Peyer's patch (tissue), 4 donors: ENCODE measurements around the gene UBE2G2. TPM values are rescaled to one million over a fixed set of nuclear protein-coding genes. Genes with fewer than 3 reads are reported as not detected.

Experiments
- DNase-seq, 3 donors: peaks; one replicate each; pipeline ENCODE4 v3.0.0-alpha.2; 2017 to 2019
- H3K27ac ChIP-seq, 4 donors: fragments of 200-600 bp; sonication (generic); one replicate each; pipeline ENCODE4 v1.5.1; 2016 to 2019
- H3K27me3 ChIP-seq, 2 donors: fragments of 200-600 bp; sonication (generic); one replicate each; pipeline ENCODE4 v1.5.1; 2019
- H3K36me3 ChIP-seq, 3 donors: fragments of 200-600 bp; sonication (generic); one replicate each; pipeline ENCODE4 v1.5.1; 2016 to 2019
- H3K4me1 ChIP-seq, 4 donors: fragments of 200-600 bp; sonication (generic); one replicate each; pipeline ENCODE4 v1.5.1; 2016 to 2019
- H3K4me3 ChIP-seq, 4 donors: fragments of 200-600 bp; sonication (generic); 1 replicate in 3 of 4; 2 replicates in 1 of 4; pipeline ENCODE4 v1.5.1; 2016 to 2019; ENCODE audit warnings: mild to moderate bottlenecking in 1 of 4
- H3K9me3 ChIP-seq, 4 donors: fragments of 200-600 bp; sonication (generic); one replicate each; pipeline ENCODE4 v1.5.1; 2016 to 2019; ENCODE audit warnings: mild to moderate bottlenecking in 1 of 4
- CTCF ChIP-seq, 6 experiments: fragments of 450-650 bp in 4 of 6; fragments of 200-600 bp in 2 of 6; sonication (generic) in 1 of 6; IDR thresholded peaks; one replicate each; pipeline ENCODE4 v1.5.1; 2017 to 2019; ENCODE audit warnings: antibody characterized with exemption in 6 of 6, mild to moderate bottlenecking in 3 of 6, moderate library complexity in 1 of 6
- POLR2A ChIP-seq, 2 donors: fragments of 450-650 bp; IDR thresholded peaks; one replicate each; pipeline ENCODE4 v1.5.1; 2017; ENCODE audit warnings: antibody characterized with exemption in 2 of 2, mild to moderate bottlenecking in 2 of 2, moderate library complexity in 2 of 2
- total RNA-seq, 4 donors: library from RNA; depleted of rRNA; stranded (reverse); fragments of >200 nt; gene quantifications; one replicate each; pipeline ENCODE4 v1.1.0, GENCODE V29; 2016

The UBE2G2 gene
- total RNA-seq, 4 donors from 2014 or later = 68.8 to 116 (median 95.1) TPM

DNA sequence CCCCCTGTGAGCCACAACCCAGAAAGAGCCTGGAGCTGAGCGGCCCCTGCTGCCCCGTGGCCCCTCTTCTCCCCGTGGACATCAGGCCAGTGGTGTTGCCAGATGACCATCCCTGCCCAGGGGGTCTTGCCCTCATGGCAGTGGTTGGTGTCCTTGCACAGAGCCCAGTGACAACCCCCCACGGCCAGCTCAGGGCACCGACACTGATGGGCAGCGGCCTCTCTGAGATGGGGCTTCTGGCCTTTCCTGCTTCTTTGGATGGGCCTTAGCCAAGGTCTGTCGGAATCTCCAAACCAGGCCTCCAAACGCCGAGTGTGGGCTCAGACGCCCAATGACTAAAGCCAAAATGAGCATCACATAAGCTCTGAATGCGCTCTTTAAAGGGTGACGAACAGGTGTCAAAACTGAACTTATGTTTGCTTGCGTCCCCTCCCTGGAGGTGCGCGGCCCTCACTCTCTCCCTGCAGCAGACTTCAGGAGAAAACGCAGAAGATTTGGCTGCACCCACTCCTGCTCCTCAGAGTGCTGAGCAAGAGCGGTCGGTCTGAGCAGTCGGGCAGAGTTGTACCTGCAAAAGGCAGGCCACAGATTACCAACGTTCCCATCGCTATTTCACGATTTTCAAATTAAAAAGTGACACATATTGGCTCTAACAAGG is 41.9 kb downstream of the UBE2G2 start:
- no peak for TF ChIP-seq CTCF (IDR thresholded peaks at IDR 0.05)
- no peak for TF ChIP-seq POLR2A (IDR thresholded peaks at IDR 0.05)
- DNase-seq = no peak

DNA sequence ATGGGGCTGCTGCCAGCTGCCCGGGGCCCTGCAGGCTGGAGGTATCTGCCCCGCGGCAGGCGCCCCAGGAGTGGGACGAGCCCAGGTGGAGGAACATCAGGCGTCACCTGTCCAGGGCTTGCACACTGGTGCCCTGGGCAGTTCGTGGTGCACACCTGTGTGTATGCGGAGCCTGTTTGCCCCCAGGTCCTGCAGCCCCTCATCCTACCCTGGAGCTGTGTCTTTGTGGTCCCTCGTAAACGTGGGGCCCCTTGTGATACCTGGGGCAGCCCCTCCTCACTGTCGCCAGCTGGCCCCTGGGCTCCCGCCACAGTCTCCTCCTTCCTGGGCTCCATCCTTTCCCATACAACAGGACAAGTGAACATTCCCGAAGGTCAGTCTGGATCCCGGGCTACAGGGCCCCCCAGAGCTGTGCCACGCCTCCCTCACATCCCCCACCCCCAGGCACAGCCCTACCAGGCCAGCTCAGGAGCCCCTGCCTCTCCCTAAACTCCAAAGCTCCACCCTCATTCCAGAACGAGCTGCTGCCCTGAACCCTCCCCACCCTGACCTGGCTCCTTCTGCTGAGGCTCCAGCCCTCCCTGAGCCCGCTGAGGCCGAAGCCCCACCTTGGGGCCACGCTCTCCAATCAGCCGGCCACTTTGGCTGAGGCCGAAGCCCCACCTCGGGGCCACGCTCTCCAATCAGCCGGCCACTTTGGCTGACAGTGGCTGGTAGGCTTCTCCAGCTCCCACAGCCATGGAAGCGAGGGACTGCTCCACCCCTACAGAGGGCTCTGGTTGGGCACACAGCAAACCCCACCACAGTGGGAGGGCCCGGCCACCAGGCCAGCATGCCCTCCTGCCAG is 42.6 kb downstream of the UBE2G2 start:
- no peaks in the 10 kb centered on the region for H3K4me1 ChIP-seq
- H3K27ac ChIP-seq = no peak overlapping the region
- H3K4me3 ChIP-seq = no peak overlapping the region
- no peaks in the 10 kb centered on the region for H3K27me3 ChIP-seq
- H3K9me3 ChIP-seq = peaks cover 0 to 4% (median 0%) of the 10 kb centered on the region in 4 donors
- no peaks in the 10 kb centered on the region for H3K36me3 ChIP-seq
- no peak for DNase-seq
- TF ChIP-seq CTCF (IDR thresholded peaks at IDR 0.05) = no peak
- TF ChIP-seq POLR2A (IDR thresholded peaks at IDR 0.05) = no peak

More for the DNA sequence above, 41.9 kb downstream of the UBE2G2 start:
- no peaks in the 10 kb centered on the region for H3K4me1 ChIP-seq
- no peaks in the 10 kb centered on the region for H3K27me3 ChIP-seq
- peaks cover 0 to 4% (median 0%) of the 10 kb centered on the region in 4 donors for H3K9me3 ChIP-seq
- no peaks in the 10 kb centered on the region for H3K36me3 ChIP-seq
- H3K27ac ChIP-seq = no peak overlapping the region
- H3K4me3 ChIP-seq = no peak overlapping the region

DNA sequence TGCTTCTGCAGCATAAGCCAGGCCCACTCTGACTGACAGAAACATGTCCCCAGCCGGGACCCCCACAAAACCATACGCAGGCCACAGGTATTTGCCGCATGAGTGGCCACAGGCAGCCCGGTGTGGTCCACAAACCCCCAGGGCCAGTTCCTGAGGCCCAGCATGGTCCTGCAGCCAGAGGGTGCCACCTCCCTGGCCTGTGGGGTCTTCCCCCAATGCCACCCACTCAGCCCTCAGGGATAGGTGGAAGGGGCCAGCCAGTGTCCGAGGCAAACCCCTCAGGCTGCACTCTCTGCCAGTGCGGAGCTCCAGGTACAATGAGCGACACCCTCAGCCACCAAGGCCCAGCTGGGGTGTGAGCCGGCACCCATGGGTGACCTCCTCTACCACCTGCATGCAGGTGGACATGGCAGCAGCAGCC is 43.5 kb downstream of the UBE2G2 start:
- TF ChIP-seq POLR2A (IDR thresholded peaks at IDR 0.05) (no peak), CTCF (IDR thresholded peaks at IDR 0.05) (no peak)
- peak in 1 of 3 donors; percentile 37 for DNase-seq
- H3K4me3 ChIP-seq = no peak overlapping the region
- H3K4me1 ChIP-seq = no peaks in the 10 kb centered on the region
- H3K9me3 ChIP-seq = peaks cover 0 to 4% (median 0%) of the 10 kb centered on the region in 4 donors
- no peak overlapping the region for H3K27ac ChIP-seq
- no peaks in the 10 kb centered on the region for H3K36me3 ChIP-seq
- H3K27me3 ChIP-seq = no peaks in the 10 kb centered on the region

GRCh38 chr21:44757731-44758130 is 43.9 kb downstream of the UBE2G2 start:
- peaks cover 0 to 4% (median 0%) of the 10 kb centered on the region in 4 donors for H3K9me3 ChIP-seq
- H3K27ac ChIP-seq = no peak overlapping the region
- H3K4me1 ChIP-seq = no peaks in the 10 kb centered on the region
- DNase-seq = peak in 1 of 3 donors; percentile 11
- TF ChIP-seq POLR2A (IDR thresholded peaks at IDR 0.05) = no peak
- TF ChIP-seq CTCF (IDR thresholded peaks at IDR 0.05) = no peak
- no peaks in the 10 kb centered on the region for H3K27me3 ChIP-seq
- no peak overlapping the region for H3K4me3 ChIP-seq
- no peaks in the 10 kb centered on the region for H3K36me3 ChIP-seq

GRCh38 chr21:44756423-44757185 is 45.0 kb downstream of the UBE2G2 start:
- DNase-seq = peak in 1 of 3 donors; percentile 23
- Histone ChIP-seq H3K27ac (no peak overlapping the region), H3K27me3 (no peaks in the 10 kb centered on the region), H3K36me3 (no peaks in the 10 kb centered on the region), H3K4me1 (no peaks in the 10 kb centered on the region), H3K9me3 (peaks cover 0 to 4% (median 0%) of the 10 kb centered on the region in 4 donors), H3K4me3 (no peak overlapping the region)
- no peak for TF ChIP-seq CTCF (IDR thresholded peaks at IDR 0.05)
- no peak for TF ChIP-seq POLR2A (IDR thresholded peaks at IDR 0.05)
